ENCODE data around the gene CFL2. TPM values are rescaled to one million over a fixed set of nuclear protein-coding genes. Genes with fewer than 3 reads are reported as not detected.

CFL2 gene
- total RNA-seq, 4 donors from 2014 or later = 30.4 to 108 (median 44.9) TPM

DNA sequence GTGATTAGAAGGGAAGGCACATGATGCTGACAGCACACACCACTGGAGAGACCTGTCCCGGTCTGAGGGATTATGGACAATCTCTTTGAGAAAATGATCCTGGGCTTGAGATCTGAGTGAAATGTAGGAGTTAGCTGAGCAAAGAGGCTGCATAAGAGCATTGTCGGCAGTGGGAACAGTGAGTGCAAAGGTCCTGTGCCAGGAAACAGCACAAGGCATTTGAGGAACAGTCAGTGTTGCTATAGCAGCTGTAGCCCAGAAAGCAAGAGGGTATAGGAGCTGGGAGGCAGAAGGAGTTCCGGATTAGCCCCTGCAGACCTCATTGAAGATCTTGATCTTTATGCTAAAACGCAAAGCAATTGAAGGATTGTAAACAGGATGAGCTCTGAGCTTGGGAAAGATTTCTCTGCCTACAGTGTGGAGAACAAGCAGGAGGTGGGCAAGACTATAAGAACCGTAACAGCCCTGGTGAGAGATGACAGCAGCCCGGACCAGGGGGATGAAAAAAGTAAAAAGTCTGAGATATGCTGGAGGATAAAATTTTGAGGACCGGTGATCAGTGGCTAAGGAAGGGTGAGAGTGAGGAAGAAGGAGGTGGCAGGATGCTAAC lies 28.5 kb downstream of the CFL2 start:
- Histone ChIP-seq H3K27me3 (no peaks in the 10 kb centered on the region), H3K4me1 (no peaks in the 10 kb centered on the region), H3K27ac (no peak overlapping the region), H3K9me3 (no peaks in the 10 kb centered on the region), H3K4me3 (no peak overlapping the region), H3K36me3 (no peaks in the 10 kb centered on the region)
- intact Hi-C loops (cut with DNase I; ENCODE audit: low total_unique reads) = no loop called here
- TF ChIP-seq, protein P1, sequence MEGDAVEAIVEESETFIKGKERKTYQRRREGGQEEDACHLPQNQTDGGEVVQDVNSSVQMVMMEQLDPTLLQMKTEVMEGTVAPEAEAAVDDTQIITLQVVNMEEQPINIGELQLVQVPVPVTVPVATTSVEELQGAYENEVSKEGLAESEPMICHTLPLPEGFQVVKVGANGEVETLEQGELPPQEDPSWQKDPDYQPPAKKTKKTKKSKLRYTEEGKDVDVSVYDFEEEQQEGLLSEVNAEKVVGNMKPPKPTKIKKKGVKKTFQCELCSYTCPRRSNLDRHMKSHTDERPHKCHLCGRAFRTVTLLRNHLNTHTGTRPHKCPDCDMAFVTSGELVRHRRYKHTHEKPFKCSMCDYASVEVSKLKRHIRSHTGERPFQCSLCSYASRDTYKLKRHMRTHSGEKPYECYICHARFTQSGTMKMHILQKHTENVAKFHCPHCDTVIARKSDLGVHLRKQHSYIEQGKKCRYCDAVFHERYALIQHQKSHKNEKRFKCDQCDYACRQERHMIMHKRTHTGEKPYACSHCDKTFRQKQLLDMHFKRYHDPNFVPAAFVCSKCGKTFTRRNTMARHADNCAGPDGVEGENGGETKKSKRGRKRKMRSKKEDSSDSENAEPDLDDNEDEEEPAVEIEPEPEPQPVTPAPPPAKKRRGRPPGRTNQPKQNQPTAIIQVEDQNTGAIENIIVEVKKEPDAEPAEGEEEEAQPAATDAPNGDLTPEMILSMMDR (IDR thresholded peaks at IDR 0.05) = no peak
- TF ChIP-seq POLR2A (IDR thresholded peaks at IDR 0.05) = no peak
- no peak for TF ChIP-seq POLR2AphosphoS5 (IDR thresholded peaks at IDR 0.05)
- TF ChIP-seq EP300 (IDR thresholded peaks at IDR 0.05; ENCODE audit: low read depth) = no peak
- DNase-seq = no peak
- whole genome bisulfite sequencing, 2 donors (ENCODE audit: low coverage in 1 of 2) = 74 to 78% methylated on average over 7 of the region's 7 CpGs
- in situ Hi-C loops (cut with MboI; ENCODE audit: low pct_ligation_motif_present in 1 of 4, low pct_unique_long_range_greater_than_20kb in 1 of 4, low sequenced_read_pairs in 3 of 4) = no loop called here

DNA sequence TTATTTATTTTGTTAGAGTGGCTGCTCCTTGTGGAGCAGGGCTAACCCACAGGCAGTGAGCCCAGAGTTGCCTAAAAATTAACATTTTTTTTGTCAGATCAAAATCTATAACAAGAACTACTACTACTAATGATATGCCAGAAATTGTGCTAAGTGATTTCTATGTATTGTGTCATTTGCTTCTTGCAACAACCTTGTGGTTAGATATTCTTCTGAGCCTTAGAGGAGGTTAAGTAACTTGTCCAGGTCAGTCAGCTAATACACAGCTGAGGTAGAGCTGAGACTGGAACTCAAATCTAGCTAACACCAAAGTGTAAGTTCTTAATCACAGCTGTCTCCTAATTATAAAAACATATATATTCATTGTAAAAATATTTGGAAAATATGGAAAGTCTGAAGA lies 29.8 kb downstream of the CFL2 start:
- H3K36me3 ChIP-seq = no peaks in the 10 kb centered on the region
- no peak for TF ChIP-seq EP300 (IDR thresholded peaks at IDR 0.05; ENCODE audit: low read depth)
- TF ChIP-seq, protein P1 (IDR thresholded peaks at IDR 0.05) = no peak
- no peak for TF ChIP-seq POLR2A (IDR thresholded peaks at IDR 0.05)
- no peak for TF ChIP-seq POLR2AphosphoS5 (IDR thresholded peaks at IDR 0.05)
- no peaks in the 10 kb centered on the region for H3K27me3 ChIP-seq
- H3K9me3 ChIP-seq = no peaks in the 10 kb centered on the region
- no peak overlapping the region for H3K4me3 ChIP-seq
- H3K27ac ChIP-seq = no peak overlapping the region
- no peak for DNase-seq
- in situ Hi-C loops (cut with MboI; ENCODE audit: low pct_ligation_motif_present in 1 of 4, low pct_unique_long_range_greater_than_20kb in 1 of 4, low sequenced_read_pairs in 3 of 4) (no loop called here), intact Hi-C loops (cut with DNase I; ENCODE audit: low total_unique reads) (no loop called here)
- H3K4me1 ChIP-seq = no peaks in the 10 kb centered on the region

DNA sequence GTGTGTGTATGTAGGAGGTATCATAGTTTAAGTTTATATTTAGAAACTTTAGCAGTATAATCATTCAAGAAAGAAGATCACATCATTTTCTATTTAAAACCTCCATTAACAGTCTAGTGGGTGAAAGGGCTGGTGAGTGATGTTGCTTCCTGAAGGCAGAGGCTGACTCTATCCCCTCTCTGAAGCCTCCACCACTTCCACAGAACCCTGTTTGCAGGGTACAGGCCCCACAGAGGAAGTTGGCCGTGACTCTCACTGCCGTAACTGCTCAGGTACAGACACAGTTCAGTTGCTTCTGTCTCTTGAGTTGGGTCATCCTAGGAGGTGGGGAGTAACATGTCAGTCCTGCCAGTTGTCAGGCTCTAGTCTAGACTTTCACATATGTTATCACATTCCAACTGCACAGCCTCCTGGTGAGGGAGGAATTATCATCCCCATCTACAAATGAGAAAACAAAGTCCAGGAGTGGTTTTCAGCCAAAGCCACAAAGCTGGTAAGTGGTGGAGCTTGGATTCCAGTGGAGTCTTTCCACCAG lies 31.5 kb downstream of the CFL2 start:
- TF ChIP-seq, protein P1 (IDR thresholded peaks at IDR 0.05) = no peak
- TF ChIP-seq POLR2A (IDR thresholded peaks at IDR 0.05) (no peak), POLR2AphosphoS5 (IDR thresholded peaks at IDR 0.05) (no peak), EP300 (IDR thresholded peaks at IDR 0.05; ENCODE audit: low read depth) (no peak)
- 57% methylated on average over 2 of the region's 2 CpGs; no CpG with 5 or more reads in 1 of the 2 donors for WGBS, 2 donors (ENCODE audit: low coverage in 1 of 2)
- Histone ChIP-seq H3K4me1 (peaks cover 0 to 3% (median 0%) of the 10 kb centered on the region in 4 donors), H3K4me3 (no peak overlapping the region), H3K9me3 (no peaks in the 10 kb centered on the region), H3K36me3 (no peaks in the 10 kb centered on the region), H3K27me3 (no peaks in the 10 kb centered on the region), H3K27ac (no peak overlapping the region)
- intact Hi-C loops (cut with DNase I; ENCODE audit: low total_unique reads) (no loop called here), in situ Hi-C loops (cut with MboI; ENCODE audit: low pct_ligation_motif_present in 1 of 4, low pct_unique_long_range_greater_than_20kb in 1 of 4, low sequenced_read_pairs in 3 of 4) (no loop called here)
- DNase-seq = no peak

DNA sequence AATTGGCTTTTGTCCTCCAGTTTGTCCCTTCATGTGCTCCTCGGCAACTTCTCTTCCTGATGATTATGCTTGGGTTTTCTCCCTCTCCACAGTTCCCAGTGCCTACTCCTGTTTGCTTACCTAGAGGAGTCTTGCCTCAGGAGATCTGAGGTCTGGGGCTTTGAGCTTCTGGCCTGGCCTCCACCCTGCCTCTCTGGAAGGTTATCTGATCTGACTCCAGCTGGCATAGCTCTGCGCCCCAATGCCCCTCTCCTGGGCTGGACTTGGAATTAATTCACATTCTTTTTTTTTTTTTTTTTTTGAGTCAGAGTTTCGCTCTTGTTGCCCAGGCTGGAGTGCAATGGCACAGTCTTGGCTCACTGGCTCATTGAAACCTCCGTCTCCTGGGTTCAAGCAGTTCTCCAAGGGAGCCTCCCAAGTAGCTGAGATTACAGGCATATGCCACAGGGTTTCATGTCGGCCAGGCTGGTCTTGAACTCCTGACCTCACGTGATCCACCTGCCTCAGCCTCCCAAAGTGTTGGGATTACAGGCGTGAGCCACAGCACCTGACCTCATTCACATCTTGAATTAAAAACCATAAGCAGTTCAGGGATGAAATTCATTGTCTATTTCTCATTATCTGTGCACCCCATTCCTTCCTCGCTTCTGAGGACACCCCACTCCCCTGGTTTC lies 33.5 kb downstream of the CFL2 start:
- no peak for TF ChIP-seq POLR2AphosphoS5 (IDR thresholded peaks at IDR 0.05)
- Histone ChIP-seq H3K27ac (no peak overlapping the region), H3K36me3 (no peaks in the 10 kb centered on the region), H3K27me3 (no peaks in the 10 kb centered on the region), H3K4me1 (peaks cover 0 to 3% (median 0%) of the 10 kb centered on the region in 4 donors), H3K9me3 (no peaks in the 10 kb centered on the region), H3K4me3 (no peak overlapping the region)
- WGBS, 2 donors (ENCODE audit: low coverage in 1 of 2) = 83 to 84% methylated on average over 6 to 8 of the region's 8 CpGs
- no peak for DNase-seq
- intact Hi-C loops (cut with DNase I; ENCODE audit: low total_unique reads) = no loop called here
- in situ Hi-C loops (cut with MboI; ENCODE audit: low pct_ligation_motif_present in 1 of 4, low pct_unique_long_range_greater_than_20kb in 1 of 4, low sequenced_read_pairs in 3 of 4) = no loop called here
